ENCODE measurements around the gene NKAIN2. TPM values are rescaled to one million over a fixed set of nuclear protein-coding genes. Genes with fewer than 3 reads are reported as not detected.
"Not testable (repeated sequence)": the region's sequence is repeated elsewhere in the genome, so short reads cannot be mapped to it uniquely, and the experiment has no call there.

NKAIN2 gene
- total RNA-seq, 3 donors from 2014 or later: 0.48 to 1.8 TPM; not detected in 1

- H3K27me3 ChIP-seq: no peaks in the 10 kb centered on the region
- no peaks in the 10 kb centered on the region for H3K4me1 ChIP-seq
- DNase-seq (ENCODE audit: low spot score in 2 of 2): no peak
- no peaks in the 10 kb centered on the region for H3K36me3 ChIP-seq
- H3K9me3 ChIP-seq: no peaks in the 10 kb centered on the region
- intact Hi-C loops (cut with DNase I; ENCODE audit: low total_unique reads): no loop called here
- H3K27ac ChIP-seq: no peak overlapping the region
- no peak overlapping the region for H3K4me3 ChIP-seq
- no peak for TF ChIP-seq POLR2AphosphoS5 (IDR thresholded peaks at IDR 0.05)
- TF ChIP-seq CTCF (IDR thresholded peaks at IDR 0.05): no peak
- no peak for TF ChIP-seq POLR2A (IDR thresholded peaks at IDR 0.05)
These were observed 890.6 kb downstream of the NKAIN2 start for GRCh38 chr6:124694139-124694705.

GRCh38 chr6:124699038-124699437 is 895.4 kb downstream of the NKAIN2 start:
- intact Hi-C loops (cut with DNase I; ENCODE audit: low total_unique reads): no loop called here

DNA sequence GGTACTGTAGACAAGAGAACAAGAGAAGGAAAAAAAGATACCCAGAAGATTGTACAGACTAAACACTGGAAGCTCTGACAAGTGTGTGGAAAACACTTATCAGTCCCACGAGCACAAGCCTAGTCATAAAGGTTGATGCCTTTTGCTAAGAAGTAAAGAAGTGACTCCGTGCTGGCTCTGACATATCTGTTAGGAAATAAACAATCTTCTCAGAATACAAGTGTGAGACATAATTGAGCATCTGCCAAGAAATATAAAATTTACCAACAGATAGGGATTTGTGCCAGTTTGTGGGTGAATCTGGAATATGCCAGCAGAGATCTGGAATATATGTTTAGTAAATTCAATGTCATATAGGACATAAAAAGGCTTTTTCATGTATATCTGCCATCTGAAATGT is 899.9 kb downstream of the NKAIN2 start:
- no peak overlapping the region for H3K4me3 ChIP-seq
- H3K36me3 ChIP-seq: no peaks in the 10 kb centered on the region
- H3K27me3 ChIP-seq: no peaks in the 10 kb centered on the region
- no peaks in the 10 kb centered on the region for H3K9me3 ChIP-seq
- no peak for TF ChIP-seq POLR2AphosphoS5 (IDR thresholded peaks at IDR 0.05)
- H3K4me1 ChIP-seq: no peaks in the 10 kb centered on the region
- intact Hi-C loops (cut with DNase I; ENCODE audit: low total_unique reads): no loop called here
- DNase-seq (ENCODE audit: low spot score in 2 of 2): no peak
- no peak overlapping the region for H3K27ac ChIP-seq

More at GRCh38 chr6:124699038-124699437, 895.4 kb downstream of the NKAIN2 start:
- no peak overlapping the region for H3K4me3 ChIP-seq
- no peaks in the 10 kb centered on the region for H3K4me1 ChIP-seq
- no peaks in the 10 kb centered on the region for H3K9me3 ChIP-seq
- no peak for DNase-seq (ENCODE audit: low spot score in 2 of 2)
- H3K36me3 ChIP-seq: no peaks in the 10 kb centered on the region
- TF ChIP-seq POLR2A (IDR thresholded peaks at IDR 0.05): no peak
- no peak for TF ChIP-seq CTCF (IDR thresholded peaks at IDR 0.05)
- no peak for TF ChIP-seq POLR2AphosphoS5 (IDR thresholded peaks at IDR 0.05)
- no peaks in the 10 kb centered on the region for H3K27me3 ChIP-seq
- no peak overlapping the region for H3K27ac ChIP-seq

DNA sequence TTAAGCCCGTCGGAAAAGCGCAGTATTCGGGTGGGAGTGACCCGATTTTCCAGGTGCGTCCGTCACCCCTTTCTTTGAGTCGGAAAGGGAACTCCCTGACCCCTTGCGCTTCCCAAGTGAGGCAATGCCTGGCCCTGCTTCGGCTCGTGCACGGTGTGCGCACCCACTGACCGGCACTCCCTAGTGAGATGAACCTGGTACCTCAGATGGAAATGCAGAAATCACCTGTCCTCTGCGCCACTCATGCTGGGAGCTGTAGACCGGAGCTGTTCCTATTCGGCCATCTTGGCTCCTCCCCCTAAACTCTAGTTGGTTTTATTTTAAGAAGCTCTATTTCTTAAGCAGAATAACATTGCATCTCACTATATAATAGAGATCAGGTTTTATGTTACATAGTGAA is 908.9 kb downstream of the NKAIN2 start:
- not testable (repeated sequence) for H3K36me3 ChIP-seq; H3K27ac ChIP-seq; H3K4me3 ChIP-seq; DNase-seq (ENCODE audit: low spot score in 2 of 2); H3K27me3 ChIP-seq; H3K9me3 ChIP-seq; H3K4me1 ChIP-seq
- intact Hi-C loops (cut with DNase I; ENCODE audit: low total_unique reads): loop anchor here (10.0 kb wide), 1 partner anchor 378 kb away; no protein-coding TSS in a partner anchor

DNA sequence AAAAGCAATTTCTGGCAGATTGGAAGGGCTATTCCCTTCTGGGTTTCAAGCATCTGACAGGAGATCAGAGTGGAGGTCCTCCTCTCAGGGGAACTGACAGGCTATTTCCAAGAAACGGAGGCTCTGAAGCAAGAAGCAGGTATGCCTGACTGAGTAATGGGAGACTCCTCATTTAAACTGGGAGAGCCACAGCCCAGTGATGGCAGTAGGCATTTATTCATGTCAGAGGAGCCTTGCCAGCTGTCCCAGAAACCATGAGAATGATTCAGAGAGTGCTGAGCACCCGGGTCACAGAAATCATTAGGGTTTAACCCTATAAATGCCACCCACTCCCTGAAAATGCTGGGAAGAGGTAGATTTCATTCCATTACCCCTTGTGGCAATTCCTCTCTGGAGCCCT is 911.1 kb downstream of the NKAIN2 start:
- Histone ChIP-seq H3K4me3 (no peak overlapping the region), H3K27ac (no peak overlapping the region), H3K27me3 (no peaks in the 10 kb centered on the region), H3K9me3 (no peaks in the 10 kb centered on the region), H3K36me3 (no peaks in the 10 kb centered on the region), H3K4me1 (no peaks in the 10 kb centered on the region)
- intact Hi-C loops (cut with DNase I; ENCODE audit: low total_unique reads): loop anchor here (10.0 kb wide), 1 partner anchor 380 kb away; no protein-coding TSS in a partner anchor
- DNase-seq (ENCODE audit: low spot score in 2 of 2): no peak
- TF ChIP-seq POLR2A (IDR thresholded peaks at IDR 0.05): no peak
- TF ChIP-seq POLR2AphosphoS5 (IDR thresholded peaks at IDR 0.05): no peak
- TF ChIP-seq CTCF (IDR thresholded peaks at IDR 0.05): no peak

- Histone ChIP-seq H3K4me3 (no peak overlapping the region), H3K27ac (no peak overlapping the region), H3K27me3 (no peaks in the 10 kb centered on the region), H3K9me3 (no peaks in the 10 kb centered on the region), H3K36me3 (no peaks in the 10 kb centered on the region), H3K4me1 (no peaks in the 10 kb centered on the region)
- intact Hi-C loops (cut with DNase I; ENCODE audit: low total_unique reads): loop anchor here (10.0 kb wide), 1 partner anchor 385 kb away; no protein-coding TSS in a partner anchor
- TF ChIP-seq POLR2A (IDR thresholded peaks at IDR 0.05): no peak
- DNase-seq (ENCODE audit: low spot score in 2 of 2): no peak
These were observed 916.2 kb downstream of the NKAIN2 start for GRCh38 chr6:124719913-124720312.

- H3K9me3 ChIP-seq: no peaks in the 10 kb centered on the region
These were observed 917.7 kb downstream of the NKAIN2 start for GRCh38 chr6:124721331-124721730.

More at GRCh38 chr6:124721331-124721730, 917.7 kb downstream of the NKAIN2 start:
- Histone ChIP-seq H3K27ac (no peak overlapping the region), H3K27me3 (no peaks in the 10 kb centered on the region), H3K36me3 (no peaks in the 10 kb centered on the region), H3K4me3 (no peak overlapping the region), H3K4me1 (no peaks in the 10 kb centered on the region)
- intact Hi-C loops (cut with DNase I; ENCODE audit: low total_unique reads): no loop called here
- DNase-seq (ENCODE audit: low spot score in 2 of 2): no peak
- TF ChIP-seq CTCF (IDR thresholded peaks at IDR 0.05): no peak
- TF ChIP-seq POLR2A (IDR thresholded peaks at IDR 0.05): no peak
- no peak for TF ChIP-seq POLR2AphosphoS5 (IDR thresholded peaks at IDR 0.05)

Measured in breast epithelium (tissue), 4 donors.